ENCODE measurements around the gene SYTL3. TPM values are rescaled to one million over a fixed set of nuclear protein-coding genes. Genes with fewer than 3 reads are reported as not detected.

Gene SYTL3
- total RNA-seq, 1 experiment from 2014 or later, result 0.86 TPM

- H3K27me3 ChIP-seq (replicated peaks; ENCODE audit: control insufficient read depth, insufficient read depth, low read length), result no peaks in the 10 kb centered on the region
- no TSS peak for BruUV-seq (replicated peaks)
- DNase-seq, result no peak
- Mint-ChIP-seq H3K9me3 (ENCODE audit: unreplicated experiment) (no peaks in the 10 kb centered on the region), H3K4me3 (ENCODE audit: unreplicated experiment) (no peak overlapping the region), H3K27ac (ENCODE audit: unreplicated experiment) (peak overlapping the region; percentile 75), H3K36me3 (ENCODE audit: insufficient read depth, unreplicated experiment) (peaks cover 69% of the 10 kb centered on the region), H3K27me3 (ENCODE audit: insufficient read depth, unreplicated experiment) (no peaks in the 10 kb centered on the region), H3K4me1 (ENCODE audit: low read depth, unreplicated experiment) (peaks cover 19% of the 10 kb centered on the region)
- ChIA-PET CTCF (no interaction called here), POLR2A (no interaction called here)
- TF ChIP-seq CTCF (IDR thresholded peaks at IDR 0.05; ENCODE audit: insufficient read depth in 1 of 2, low read depth in 1 of 2, low read length in 1 of 2, severe bottlenecking in 1 of 2, unreplicated experiment in 1 of 2), result no peak
- H3K4me3 ChIP-seq (ENCODE audit: low read depth, low read length), result no peak overlapping the region
- H3K9me3 ChIP-seq, result no peaks in the 10 kb centered on the region
- peaks cover 11% of the 10 kb centered on the region; the same call in 1 of the 2 replicates for H3K4me1 ChIP-seq
- H3K36me3 ChIP-seq (ENCODE audit: control insufficient read depth, insufficient read depth, low read length), result peaks cover 3% of the 10 kb centered on the region
- intact Hi-C loops (cut with micrococcal nuclease; ENCODE audit: unreplicated experiment), result loop anchor here (2.0 kb wide), 1 partner anchor 57 kb away; no protein-coding TSS in a partner anchor
Observed at GRCh38 chr6:158761746-158762145, 111.9 kb downstream of the SYTL3 start.

- ChIA-PET POLR2A (interaction anchor here (1.0 kb wide), 1 partner anchor 107 kb away, joined by 3 read pairs; no protein-coding TSS in a partner anchor), CTCF (interaction anchor here (1.0 kb wide), 1 partner anchor 59 kb away, joined by 3 read pairs; no protein-coding TSS in a partner anchor)
- H3K4me3 ChIP-seq (ENCODE audit: low read depth, low read length), result no peak overlapping the region
- peaks cover 11% of the 10 kb centered on the region; the same call in 1 of the 2 replicates for H3K4me1 ChIP-seq
- intact Hi-C loops (cut with micrococcal nuclease; ENCODE audit: unreplicated experiment), result loop anchor here (2.0 kb wide), 1 partner anchor 58 kb away; no protein-coding TSS in a partner anchor
- no TSS peak for BruUV-seq (replicated peaks)
- Mint-ChIP-seq H3K4me1 (ENCODE audit: low read depth, unreplicated experiment) (peaks cover 20% of the 10 kb centered on the region), H3K36me3 (ENCODE audit: insufficient read depth, unreplicated experiment) (peaks cover 81% of the 10 kb centered on the region), H3K27me3 (ENCODE audit: insufficient read depth, unreplicated experiment) (no peaks in the 10 kb centered on the region), H3K27ac (ENCODE audit: unreplicated experiment) (peak overlapping the region; percentile 21), H3K4me3 (ENCODE audit: unreplicated experiment) (no peak overlapping the region), H3K9me3 (ENCODE audit: unreplicated experiment) (no peaks in the 10 kb centered on the region)
- H3K9me3 ChIP-seq, result no peaks in the 10 kb centered on the region
- peaks cover 5% of the 10 kb centered on the region for H3K36me3 ChIP-seq (ENCODE audit: control insufficient read depth, insufficient read depth, low read length)
- no peaks in the 10 kb centered on the region for H3K27me3 ChIP-seq (replicated peaks; ENCODE audit: control insufficient read depth, insufficient read depth, low read length)
- DNase-seq, result no peak
- no peak for TF ChIP-seq CTCF (IDR thresholded peaks at IDR 0.05; ENCODE audit: insufficient read depth in 1 of 2, low read depth in 1 of 2, low read length in 1 of 2, severe bottlenecking in 1 of 2, unreplicated experiment in 1 of 2)
Observed at GRCh38 chr6:158762787-158763433, 113.1 kb downstream of the SYTL3 start.

- Histone ChIP-seq H3K4me3 (ENCODE audit: low read depth, low read length) (no peak overlapping the region), H3K9me3 (no peaks in the 10 kb centered on the region), H3K36me3 (ENCODE audit: control insufficient read depth, insufficient read depth, low read length) (peaks cover 7% of the 10 kb centered on the region), H3K27me3 (replicated peaks; ENCODE audit: control insufficient read depth, insufficient read depth, low read length) (no peaks in the 10 kb centered on the region; the same call in 1 of the 2 replicates), H3K4me1 (peaks cover 11% of the 10 kb centered on the region; the same call in 1 of the 2 replicates)
- CTCF ChIA-PET, result interaction anchor here (1.0 kb wide), 1 partner anchor 60 kb away, joined by 3 read pairs; no protein-coding TSS in a partner anchor
- Mint-ChIP-seq H3K4me3 (ENCODE audit: unreplicated experiment) (no peak overlapping the region), H3K4me1 (ENCODE audit: low read depth, unreplicated experiment) (peaks cover 19% of the 10 kb centered on the region), H3K27ac (ENCODE audit: unreplicated experiment) (peak overlapping the region; percentile 61), H3K9me3 (ENCODE audit: unreplicated experiment) (no peaks in the 10 kb centered on the region), H3K27me3 (ENCODE audit: insufficient read depth, unreplicated experiment) (no peaks in the 10 kb centered on the region), H3K36me3 (ENCODE audit: insufficient read depth, unreplicated experiment) (peaks cover 88% of the 10 kb centered on the region)
- intact Hi-C loops (cut with micrococcal nuclease; ENCODE audit: unreplicated experiment), result loop anchor here (2.0 kb wide), 1 partner anchor 59 kb away; no protein-coding TSS in a partner anchor
- POLR2A ChIA-PET, result interaction anchor here (0.6 to 1.0 kb wide), 2 partner anchors 11 to 106 kb away, joined by 3 read pairs; no protein-coding TSS in a partner anchor
- no TSS peak for BruUV-seq (replicated peaks)
- no peak for DNase-seq
- no peak for TF ChIP-seq CTCF (IDR thresholded peaks at IDR 0.05; ENCODE audit: insufficient read depth in 1 of 2, low read depth in 1 of 2, low read length in 1 of 2, severe bottlenecking in 1 of 2, unreplicated experiment in 1 of 2)
Observed at GRCh38 chr6:158763434-158764182, 113.8 kb downstream of the SYTL3 start.

Measured in Caco-2 (cell line).